DMS153 (cell line): Measurements from ENCODE around the gene JMJD6.
"Not testable (repeated sequence)": the region's sequence is repeated elsewhere in the genome, so short reads cannot be mapped to it uniquely, and the experiment has no call there.

Experiments used
- DNase-seq: peaks from one replicate; lab custom pipeline; 2025; lab: John Stamatoyannopoulos, UW

JMJD6 gene

GRCh38 chr17:76736349-76737081 is 10.1 kb upstream of the JMJD6 start:
- no peak for DNase-seq

- no peak for DNase-seq
Observed at GRCh38 chr17:76735586-76736348, 9.4 kb upstream of the JMJD6 start.

GRCh38 chr17:76735006-76735405 is 8.6 kb upstream of the JMJD6 start:
- no peak for DNase-seq

- DNase-seq: no peak
Observed at GRCh38 chr17:76734080-76734840, 7.9 kb upstream of the JMJD6 start.

- DNase-seq: no peak
Observed at GRCh38 chr17:76733618-76733957, 7.2 kb upstream of the JMJD6 start.

GRCh38 chr17:76732734-76733617 is 6.6 kb upstream of the JMJD6 start:
- no peak for DNase-seq

- DNase-seq: not testable (repeated sequence)
Observed at GRCh38 chr17:76731800-76732733, 5.7 kb upstream of the JMJD6 start.

GRCh38 chr17:76727745-76728456 is 1.5 kb upstream of the JMJD6 start:
- DNase-seq: no peak

- DNase-seq: no peak
Observed at GRCh38 chr17:76726776-76727718, 641 bp upstream of the JMJD6 start, which contains the start of gene METTL23. Gene METTL23, plus strand, starts transcription at chr17:76726839. Its CDS starts 2,872 bp downstream, at chr17:76729711.

- no peak for DNase-seq
Observed at GRCh38 chr17:76725580-76726230, 701 bp downstream of the JMJD6 start.

- no peak for DNase-seq
Observed at GRCh38 chr17:76723812-76724211, 2.6 kb downstream of the JMJD6 start.

- DNase-seq: not testable (repeated sequence)
Observed at GRCh38 chr17:76722977-76723376, 3.4 kb downstream of the JMJD6 start.

GRCh38 chr17:76722279-76722678 is 4.1 kb downstream of the JMJD6 start:
- no peak for DNase-seq

GRCh38 chr17:76721463-76721862 is 4.9 kb downstream of the JMJD6 start:
- DNase-seq: no peak

- no peak for DNase-seq
Observed at GRCh38 chr17:76720941-76721340, 5.5 kb downstream of the JMJD6 start.

- DNase-seq: no peak
Observed at GRCh38 chr17:76720211-76720610, 6.2 kb downstream of the JMJD6 start.

- DNase-seq: no peak
Observed at GRCh38 chr17:76718516-76718915, 7.9 kb downstream of the JMJD6 start.

GRCh38 chr17:76716839-76717215 is 9.6 kb downstream of the JMJD6 start:
- DNase-seq: no peak
